Rectal smooth muscle tissue (tissue), 1 donor: ENCODE results near the gene DACH1.
A peak's percentile ranks its signal among the peaks of the same experiment; 100 is the strongest.
"Not testable (repeated sequence)": the region's sequence is repeated elsewhere in the genome, so short reads cannot be mapped to it uniquely, and the experiment has no call there.

Experiments
- H3K27ac ChIP-seq: one replicate; pipeline ENCODE4 v1.7.0; 2013; ENCODE audit warnings: low read depth, low read length, inconsistent platforms
- H3K27me3 ChIP-seq: one replicate; pipeline ENCODE4 v1.7.0; 2013; ENCODE audit warnings: low read length; ENCODE audit not compliant: control insufficient read depth, insufficient read depth
- H3K36me3 ChIP-seq: one replicate; pipeline ENCODE4 v1.7.0; 2013; ENCODE audit warnings: low read length; ENCODE audit not compliant: control insufficient read depth, insufficient read depth
- H3K4me1 ChIP-seq: one replicate; pipeline ENCODE4 v1.7.0; 2013; ENCODE audit warnings: low read length; ENCODE audit not compliant: control insufficient read depth, insufficient read depth
- H3K4me3 ChIP-seq: one replicate; pipeline ENCODE4 v1.7.0; 2013; ENCODE audit warnings: low read length
- H3K9ac ChIP-seq: one replicate; pipeline ENCODE4 v1.7.0; 2013; ENCODE audit warnings: low read length

Gene DACH1

DNA sequence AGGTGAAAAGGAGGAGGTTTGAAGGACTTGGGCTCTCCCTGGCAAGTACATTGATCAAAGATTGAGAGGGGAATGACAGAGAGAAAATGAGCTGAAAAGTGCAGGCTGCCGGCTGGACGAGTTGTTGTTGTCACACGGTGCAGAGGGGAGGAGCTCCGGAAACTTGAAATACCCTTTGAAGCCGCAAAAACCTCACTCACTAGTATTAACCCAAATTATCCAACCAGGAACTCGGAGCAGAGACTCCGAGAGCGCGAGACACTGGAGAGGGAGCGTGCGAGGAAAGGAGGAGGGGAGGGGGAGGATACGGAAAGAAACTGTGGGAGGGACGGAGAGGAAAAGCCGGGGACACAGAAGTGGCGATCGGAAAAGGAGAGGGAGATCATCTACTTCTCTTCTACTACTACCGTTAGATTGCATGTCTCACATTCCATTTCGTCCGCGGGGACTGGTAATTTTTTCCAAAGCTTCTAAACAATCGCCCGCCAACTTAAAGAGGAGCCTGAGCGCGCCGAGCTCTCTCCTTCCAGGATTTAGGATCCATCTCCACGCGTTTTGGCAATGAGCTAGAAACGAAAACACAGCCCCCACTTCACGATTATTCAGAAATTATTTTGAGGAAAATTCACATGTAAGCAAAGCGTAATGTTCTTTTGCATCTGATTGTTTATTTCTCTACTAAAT lies at the start of gene DACH1:
Gene DACH1, minus strand, starts transcription at position 74 of the 684 bp plus-strand sequence.
- peak within 1 kb of the TSS; percentile 83 for H3K4me3 ChIP-seq
- H3K4me1 ChIP-seq = no peaks in the 10 kb centered on the region
- H3K36me3 ChIP-seq = no peaks in the 10 kb centered on the region
- no peaks in the 10 kb centered on the region for H3K27me3 ChIP-seq
- no peak within 1 kb of the TSS for H3K27ac ChIP-seq
- peak within 1 kb of the TSS; percentile 68 for H3K9ac ChIP-seq

DNA sequence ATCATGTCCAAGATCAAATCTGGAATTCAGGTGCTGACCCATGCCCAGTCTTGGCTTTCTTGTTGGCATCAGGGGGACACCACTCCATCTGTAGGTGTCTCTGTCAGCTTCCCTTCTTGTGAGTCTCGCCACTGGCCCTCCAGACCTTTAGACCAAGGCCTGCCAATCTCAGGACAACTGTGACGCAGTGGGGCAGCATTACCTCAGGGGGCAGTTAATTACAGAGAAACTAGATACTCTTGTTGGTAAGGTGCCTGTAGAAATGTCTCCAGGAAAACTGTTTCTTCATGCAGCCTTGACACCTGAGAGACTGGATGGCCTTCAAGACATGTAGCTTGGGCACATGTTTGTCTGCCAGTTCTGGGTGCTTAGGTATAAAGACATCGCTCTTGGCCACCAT lies 46.7 kb upstream of the DACH1 start:
- H3K4me1 ChIP-seq = no peaks in the 10 kb centered on the region
- no peak overlapping the region for H3K4me3 ChIP-seq
- H3K9ac ChIP-seq = no peak overlapping the region
- H3K27me3 ChIP-seq = no peaks in the 10 kb centered on the region
- H3K36me3 ChIP-seq = no peaks in the 10 kb centered on the region
- H3K27ac ChIP-seq = no peak overlapping the region

DNA sequence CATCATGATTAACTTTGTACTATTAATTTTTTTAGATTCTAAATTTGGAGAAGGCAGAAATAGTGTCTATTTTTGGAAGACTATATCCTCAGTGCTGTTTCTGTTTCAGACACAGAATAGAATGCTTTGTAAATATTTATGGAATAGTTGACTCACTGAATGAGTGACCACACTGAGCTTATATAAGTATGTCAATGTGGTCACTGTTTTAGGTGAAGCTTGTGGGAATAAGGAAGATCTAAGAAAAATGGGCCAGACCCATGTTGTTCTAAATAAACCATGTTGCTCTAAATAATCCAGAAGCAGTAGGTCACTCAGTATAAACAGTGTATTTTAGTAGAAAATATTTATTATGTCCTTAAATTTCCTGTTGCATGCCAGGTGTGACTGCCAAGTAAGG lies 45.5 kb upstream of the DACH1 start:
- Histone ChIP-seq H3K27me3 (no peaks in the 10 kb centered on the region), H3K36me3 (no peaks in the 10 kb centered on the region), H3K27ac (no peak overlapping the region), H3K4me3 (no peak overlapping the region), H3K4me1 (no peaks in the 10 kb centered on the region), H3K9ac (no peak overlapping the region)

DNA sequence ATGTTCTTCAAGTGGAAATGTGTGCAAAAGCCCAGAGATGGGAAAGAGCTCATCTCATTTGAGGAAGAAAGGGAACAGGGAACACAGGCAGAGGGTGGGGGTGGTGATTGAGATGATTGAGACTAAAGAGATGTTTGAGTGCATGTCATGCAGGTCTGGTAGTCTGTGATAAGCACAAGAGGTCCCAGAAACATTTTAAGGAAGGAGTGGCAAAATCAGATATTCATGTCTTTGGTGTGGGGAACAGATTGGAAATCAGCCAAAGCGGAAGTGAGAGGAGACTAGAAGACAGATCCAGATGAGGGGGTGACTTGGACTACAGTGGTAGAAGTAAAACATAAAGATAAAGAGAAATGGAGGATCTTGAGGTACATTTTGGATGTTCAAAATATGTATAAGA lies 39.4 kb upstream of the DACH1 start:
- H3K27me3 ChIP-seq = no peaks in the 10 kb centered on the region
- H3K36me3 ChIP-seq = no peaks in the 10 kb centered on the region
- no peak overlapping the region for H3K27ac ChIP-seq
- H3K4me3 ChIP-seq = no peak overlapping the region
- no peaks in the 10 kb centered on the region for H3K4me1 ChIP-seq
- H3K9ac ChIP-seq = no peak overlapping the region

DNA sequence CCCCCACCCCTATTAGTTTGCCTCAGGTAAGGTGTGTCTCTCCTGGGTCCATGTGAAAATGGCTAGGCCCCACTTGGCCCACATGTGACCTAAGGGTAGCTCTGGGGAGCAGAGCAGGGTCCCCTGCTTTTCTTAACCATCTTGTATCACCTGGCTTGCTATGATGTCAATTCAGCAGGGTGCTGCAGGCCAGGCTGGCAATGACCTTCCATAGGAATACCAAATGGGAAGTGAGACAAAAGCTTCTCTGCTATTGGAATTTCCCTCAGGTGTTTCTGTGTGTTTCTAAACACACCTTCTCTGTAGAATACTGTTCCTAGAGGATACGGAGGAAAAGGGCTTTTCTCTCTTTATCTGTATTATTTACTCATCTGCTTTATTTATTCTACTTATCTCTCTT lies 35.7 kb upstream of the DACH1 start:
- H3K27me3 ChIP-seq = no peaks in the 10 kb centered on the region

DNA sequence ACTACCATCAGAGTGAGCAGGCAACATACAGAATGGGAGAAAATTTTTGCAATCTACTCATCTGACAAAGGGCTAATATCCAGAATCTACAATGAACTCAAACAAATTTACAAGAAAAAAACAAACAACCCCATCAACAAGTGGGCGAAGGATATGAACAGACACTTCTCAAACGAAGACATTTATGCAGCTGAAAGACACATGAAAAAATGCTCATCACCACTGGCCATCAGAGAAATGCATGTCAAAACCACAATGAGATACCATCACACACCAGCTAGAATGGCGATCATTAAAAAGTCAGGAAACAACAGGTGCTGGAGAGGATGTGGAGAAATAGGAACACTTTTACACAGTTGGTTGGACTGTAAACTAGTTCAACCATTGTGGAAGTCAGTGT lies 26.5 kb upstream of the DACH1 start:
- not testable (repeated sequence) for H3K27me3 ChIP-seq, H3K4me1 ChIP-seq, H3K36me3 ChIP-seq, H3K9ac ChIP-seq, H3K4me3 ChIP-seq, H3K27ac ChIP-seq

More for the DNA sequence above, 35.7 kb upstream of the DACH1 start:
- H3K9ac ChIP-seq = no peak overlapping the region
- no peaks in the 10 kb centered on the region for H3K36me3 ChIP-seq
- H3K4me1 ChIP-seq = no peaks in the 10 kb centered on the region
- H3K4me3 ChIP-seq = no peak overlapping the region
- no peak overlapping the region for H3K27ac ChIP-seq

DNA sequence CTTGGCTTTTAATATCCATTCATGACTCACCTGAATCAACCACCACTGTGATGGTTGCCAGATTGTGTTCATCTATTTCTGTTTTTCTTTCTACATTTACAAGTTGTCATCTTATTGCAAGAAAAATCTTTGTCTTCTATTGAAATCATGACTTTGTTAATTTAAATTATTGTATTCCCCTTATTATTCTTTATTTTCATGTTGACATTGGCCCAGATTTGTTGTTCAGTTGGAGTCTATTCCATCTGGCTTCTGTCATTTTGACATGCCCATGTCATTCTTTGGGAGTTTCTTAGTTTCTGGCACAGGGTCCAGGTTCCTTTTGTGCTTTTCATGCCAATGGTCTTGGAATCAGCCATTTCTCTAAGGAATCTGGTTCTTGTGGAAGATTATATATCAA lies 19.9 kb upstream of the DACH1 start:
- Histone ChIP-seq H3K4me3 (no peak overlapping the region), H3K27me3 (no peaks in the 10 kb centered on the region), H3K36me3 (no peaks in the 10 kb centered on the region)

DNA sequence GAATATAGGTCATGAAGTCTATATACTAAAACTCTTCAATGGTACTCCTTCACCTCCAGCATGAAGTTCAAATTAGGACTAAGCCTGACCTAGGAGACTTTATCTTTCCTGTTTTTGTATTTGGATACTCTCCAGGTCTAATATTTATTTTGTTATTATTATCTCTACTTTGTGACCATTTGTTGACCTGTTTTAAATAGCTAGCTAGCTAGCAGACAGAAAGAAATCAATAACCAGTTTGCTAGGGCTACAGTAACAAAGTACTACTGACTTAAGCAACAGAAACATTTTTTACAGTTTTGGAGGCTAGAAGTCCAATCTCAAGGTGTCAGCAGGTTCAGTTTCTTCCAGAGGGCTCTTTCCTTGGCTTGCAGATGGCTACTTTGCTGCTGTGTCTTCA lies 15.1 kb upstream of the DACH1 start:
- Histone ChIP-seq H3K4me1 (no peaks in the 10 kb centered on the region), H3K9ac (no peak overlapping the region), H3K4me3 (no peak overlapping the region)

More for the DNA sequence above, 19.9 kb upstream of the DACH1 start:
- Histone ChIP-seq H3K4me1 (no peaks in the 10 kb centered on the region), H3K9ac (no peak overlapping the region), H3K27ac (no peak overlapping the region)

DNA sequence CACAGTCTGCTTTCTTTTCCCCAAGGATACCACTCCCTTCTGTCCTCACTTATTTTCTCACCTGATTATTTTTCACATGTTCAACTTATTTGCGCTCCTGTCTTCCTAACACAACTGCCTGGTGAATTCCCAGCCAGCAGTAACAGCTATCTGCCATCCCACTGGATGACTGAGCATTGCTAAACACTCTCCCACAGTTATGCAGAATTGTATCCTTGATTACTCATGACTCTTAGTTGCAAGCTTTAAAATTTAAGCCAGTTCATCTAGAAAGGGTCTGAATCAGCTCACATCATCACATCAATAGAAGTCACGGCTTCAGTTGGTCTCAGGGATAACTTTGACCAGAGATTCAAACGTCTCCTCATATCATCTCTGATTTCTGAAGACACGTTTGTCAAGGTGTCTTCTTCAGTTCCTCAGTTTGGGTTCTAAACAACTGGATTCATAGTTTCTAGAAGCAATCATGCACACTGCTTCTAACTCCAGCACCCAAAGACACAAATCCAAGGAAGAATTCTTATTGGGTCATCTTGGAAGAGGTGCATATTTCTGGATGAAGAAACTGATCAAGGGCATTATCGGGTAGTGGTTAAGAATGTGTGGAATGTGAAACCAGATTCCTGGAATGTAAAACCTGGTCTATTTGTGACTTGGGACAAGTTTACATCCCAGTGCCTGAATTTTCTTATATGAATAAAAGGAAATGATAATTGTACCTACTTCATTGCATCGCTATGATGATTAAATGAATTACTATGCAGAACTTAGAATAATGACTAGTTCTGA lies 13.9 kb upstream of the DACH1 start:
- Histone ChIP-seq H3K36me3 (no peaks in the 10 kb centered on the region), H3K9ac (no peak overlapping the region), H3K27ac (no peak overlapping the region), H3K4me3 (no peak overlapping the region), H3K27me3 (no peaks in the 10 kb centered on the region), H3K4me1 (no peaks in the 10 kb centered on the region)

More for the DNA sequence above, 15.1 kb upstream of the DACH1 start:
- Histone ChIP-seq H3K36me3 (no peaks in the 10 kb centered on the region), H3K27me3 (no peaks in the 10 kb centered on the region), H3K27ac (no peak overlapping the region)

DNA sequence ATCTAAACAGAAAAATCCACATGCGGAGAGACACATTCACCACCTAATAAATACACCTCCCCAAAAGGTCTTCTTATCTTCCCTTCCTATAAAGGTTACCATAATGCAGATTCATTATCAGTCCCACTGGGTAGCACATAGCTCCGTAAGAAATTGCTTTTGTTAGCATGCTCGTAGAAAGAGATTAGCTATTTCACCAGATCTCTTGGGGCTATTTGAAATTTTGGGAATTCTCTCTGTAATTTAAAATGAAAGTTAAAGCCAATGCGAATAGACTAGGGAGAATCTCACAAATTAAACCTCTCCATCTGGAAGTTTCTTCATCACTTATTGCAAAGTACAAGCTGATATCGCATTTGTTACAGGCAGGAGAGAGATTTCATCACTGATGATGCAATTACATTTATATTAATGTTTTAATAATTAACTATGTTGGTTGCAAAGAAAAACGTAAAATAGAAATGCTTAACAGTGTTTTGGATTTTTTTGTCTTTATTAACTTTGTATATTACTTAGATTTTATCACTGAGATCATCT lies 12.9 kb upstream of the DACH1 start:
- no peak overlapping the region for H3K4me3 ChIP-seq
- H3K27ac ChIP-seq = no peak overlapping the region
- H3K36me3 ChIP-seq = no peaks in the 10 kb centered on the region
- H3K4me1 ChIP-seq = no peaks in the 10 kb centered on the region
- H3K9ac ChIP-seq = no peak overlapping the region
- no peaks in the 10 kb centered on the region for H3K27me3 ChIP-seq

DNA sequence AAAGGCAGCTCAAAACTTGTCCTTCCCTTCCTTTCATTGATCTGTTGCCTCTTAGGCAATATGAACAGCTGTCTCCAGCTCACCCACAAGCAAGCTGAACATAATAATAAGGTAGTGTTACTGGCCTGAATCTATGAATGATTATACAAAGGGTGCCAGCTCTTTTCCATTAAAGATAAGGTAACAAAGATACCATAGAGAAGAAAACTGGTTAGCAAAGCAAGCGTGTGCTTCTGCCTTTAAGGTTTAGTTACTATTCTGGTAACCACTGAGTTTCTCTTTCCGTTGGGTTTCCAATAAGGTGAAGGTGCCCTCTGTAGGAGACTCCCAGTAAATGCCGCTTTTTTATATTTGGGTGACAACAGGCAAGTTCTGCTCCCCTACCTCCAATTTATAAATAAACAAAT lies 12.1 kb upstream of the DACH1 start:
- no peak overlapping the region for H3K27ac ChIP-seq
- no peaks in the 10 kb centered on the region for H3K27me3 ChIP-seq
- H3K4me3 ChIP-seq = no peak overlapping the region
- H3K36me3 ChIP-seq = no peaks in the 10 kb centered on the region
- H3K9ac ChIP-seq = no peak overlapping the region
- H3K4me1 ChIP-seq = no peaks in the 10 kb centered on the region

DNA sequence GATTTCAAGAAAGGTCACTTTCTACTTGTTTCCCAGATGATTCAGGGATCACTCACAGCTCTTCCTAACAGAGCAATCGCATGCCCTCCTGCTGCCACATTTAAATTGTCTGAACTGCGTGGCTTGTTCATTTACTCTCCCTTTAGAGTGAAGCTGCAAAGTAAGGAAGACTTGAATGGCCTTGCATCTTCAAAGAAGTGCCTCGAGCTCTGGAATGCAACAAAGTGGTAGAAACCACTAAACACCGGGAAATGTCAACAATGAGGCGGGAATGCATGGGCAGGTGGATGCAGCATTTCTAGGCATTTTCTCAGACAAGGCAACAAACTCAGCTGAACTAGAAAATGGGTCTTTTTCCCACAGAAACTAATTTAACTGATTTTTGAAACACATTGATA lies 10.3 kb upstream of the DACH1 start:
- Histone ChIP-seq H3K4me1 (no peaks in the 10 kb centered on the region), H3K36me3 (no peaks in the 10 kb centered on the region), H3K27me3 (no peaks in the 10 kb centered on the region), H3K9ac (no peak overlapping the region), H3K4me3 (no peak overlapping the region), H3K27ac (no peak overlapping the region)
